Germinal center (tissue), 1 donor: ENCODE data around the gene ADCY3.

Experiments
- DNase-seq: peaks from one replicate; pipeline ENCODE4 v3.0.0; 2012; ENCODE audit warnings: mixed read lengths, low spot score

Gene ADCY3

GRCh38 chr2:24925815-24926214 lies 5.8 kb upstream of the ADCY3 start:
- DNase-seq, result no peak

GRCh38 chr2:24924732-24925131 lies 4.7 kb upstream of the ADCY3 start:
- no peak for DNase-seq

GRCh38 chr2:24924266-24924665 lies 4.2 kb upstream of the ADCY3 start:
- DNase-seq, result no peak

- DNase-seq, result no peak
These were observed 3.1 kb upstream of the ADCY3 start for GRCh38 chr2:24923106-24923505.

- no peak for DNase-seq
These were observed 2.5 kb upstream of the ADCY3 start for GRCh38 chr2:24922556-24922955.

GRCh38 chr2:24920809-24921441 lies 888 bp upstream of the ADCY3 start:
- DNase-seq, result peak; percentile 22

GRCh38 chr2:24919506-24920097 lies 435 bp downstream of the ADCY3 start:
- peak; percentile 42 for DNase-seq

- peak; percentile 39 for DNase-seq
These were observed 966 bp downstream of the ADCY3 start for GRCh38 chr2:24919037-24919505.

GRCh38 chr2:24918326-24919036 lies 1.6 kb downstream of the ADCY3 start:
- no peak for DNase-seq

GRCh38 chr2:24917731-24918325 lies 2.2 kb downstream of the ADCY3 start:
- DNase-seq, result no peak

GRCh38 chr2:24917086-24917485 lies 3.0 kb downstream of the ADCY3 start:
- DNase-seq, result no peak

GRCh38 chr2:24915796-24916195 lies 4.2 kb downstream of the ADCY3 start:
- DNase-seq, result no peak

- DNase-seq, result no peak
These were observed 4.9 kb downstream of the ADCY3 start for GRCh38 chr2:24915175-24915574.

- DNase-seq, result no peak
These were observed 5.3 kb downstream of the ADCY3 start for GRCh38 chr2:24914713-24915112.

- DNase-seq, result no peak
These were observed 6.1 kb downstream of the ADCY3 start for GRCh38 chr2:24913911-24914310.

GRCh38 chr2:24912986-24913385 lies 7.1 kb downstream of the ADCY3 start:
- DNase-seq, result no peak

GRCh38 chr2:24912523-24912922 lies 7.5 kb downstream of the ADCY3 start:
- no peak for DNase-seq

- no peak for DNase-seq
These were observed 9.8 kb downstream of the ADCY3 start for GRCh38 chr2:24910245-24910644.

- DNase-seq, result no peak
These were observed 10.4 kb downstream of the ADCY3 start for GRCh38 chr2:24909555-24910177.

GRCh38 chr2:24908461-24908901 lies 11.6 kb downstream of the ADCY3 start:
- no peak for DNase-seq

- DNase-seq, result no peak
These were observed 12.9 kb downstream of the ADCY3 start for GRCh38 chr2:24907116-24907515.

GRCh38 chr2:24906466-24906865 lies 13.6 kb downstream of the ADCY3 start:
- no peak for DNase-seq
